Stimulated activated CD8-positive, alpha-beta memory T cell treated with anti-CD3 and anti-CD28 coated beads, Interleukin-2, amount 100 ng/mL, for 48 hours (primary cell): ENCODE results near the gene PRSS8.

ENCODE experiments used
- DNase-seq, 2 donors: peaks; one replicate each; pipeline ENCODE4 v3.0.0-alpha.2; 2020; ENCODE audit warnings: low read depth in 2 of 2

Gene PRSS8

GRCh38 chr16:31082368-31083045, 53.0 kb downstream of the PRSS8 start:
- no peak for DNase-seq
